DMS53 treated with DMSO at 0.1 percent for 48 hours (cell line): Measurements from ENCODE around the gene MRM2.

Experiments used
- DNase-seq: peaks from one replicate; lab custom pipeline; 2025; ENCODE audit not compliant: unreplicated experiment; lab: John Stamatoyannopoulos, UW

The MRM2 gene

DNA sequence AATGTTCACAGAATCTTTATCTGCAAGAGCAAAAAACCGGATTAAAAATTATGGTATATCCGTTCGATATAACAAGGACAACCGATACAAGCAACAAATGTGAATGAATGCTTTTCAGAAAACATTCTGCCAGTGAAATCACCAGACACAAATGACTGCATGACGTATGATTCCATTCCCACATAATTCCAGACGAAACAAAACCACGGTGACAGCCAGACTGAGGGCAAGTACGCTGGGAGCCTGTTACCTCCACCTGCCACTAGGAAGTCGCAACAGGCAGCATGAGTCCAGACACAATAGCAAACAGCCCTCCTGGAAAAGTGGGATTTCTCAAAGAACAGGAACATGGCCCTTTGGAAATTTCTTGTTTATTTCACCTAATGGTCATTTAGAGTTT, 51.0 kb downstream of the MRM2 start:
- DNase-seq: no peak

DNA sequence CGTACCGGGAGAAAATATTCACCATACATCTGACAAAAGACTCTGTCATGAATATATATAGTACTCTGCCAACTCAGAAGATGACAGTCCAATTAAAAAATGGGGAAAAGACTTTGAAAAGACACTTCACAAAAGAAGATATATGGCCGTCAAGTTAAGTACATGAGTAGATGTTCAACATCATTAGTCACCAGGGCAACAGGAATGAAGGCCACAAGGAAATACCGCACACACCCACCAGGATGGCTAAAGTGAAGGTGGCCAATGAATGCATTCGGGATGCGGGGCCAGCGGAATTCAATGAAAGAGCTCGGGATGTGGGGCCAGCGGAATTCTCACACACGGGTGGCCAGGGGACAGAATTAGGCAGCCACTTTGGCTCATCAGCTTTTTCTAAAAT, 51.5 kb downstream of the MRM2 start:
- DNase-seq: no peak

DNA sequence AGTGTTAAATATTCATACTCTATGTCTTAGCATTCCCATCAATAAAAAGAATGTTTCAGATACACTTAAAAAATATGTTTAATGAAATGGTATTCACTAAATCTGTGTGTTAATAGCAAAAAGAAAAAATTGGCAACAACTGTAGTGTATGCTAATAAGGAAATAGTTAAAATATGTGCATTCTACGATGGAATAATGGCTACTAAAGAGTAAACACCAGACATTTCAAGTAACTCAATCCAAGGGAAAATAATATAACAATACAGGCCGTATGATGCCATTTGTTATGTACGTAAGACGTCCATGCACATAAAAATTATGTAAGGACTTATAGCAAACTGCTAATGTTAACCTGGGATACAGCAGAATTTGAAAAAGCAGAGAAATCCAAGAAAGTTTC, 55.8 kb downstream of the MRM2 start:
- DNase-seq: no peak

DNA sequence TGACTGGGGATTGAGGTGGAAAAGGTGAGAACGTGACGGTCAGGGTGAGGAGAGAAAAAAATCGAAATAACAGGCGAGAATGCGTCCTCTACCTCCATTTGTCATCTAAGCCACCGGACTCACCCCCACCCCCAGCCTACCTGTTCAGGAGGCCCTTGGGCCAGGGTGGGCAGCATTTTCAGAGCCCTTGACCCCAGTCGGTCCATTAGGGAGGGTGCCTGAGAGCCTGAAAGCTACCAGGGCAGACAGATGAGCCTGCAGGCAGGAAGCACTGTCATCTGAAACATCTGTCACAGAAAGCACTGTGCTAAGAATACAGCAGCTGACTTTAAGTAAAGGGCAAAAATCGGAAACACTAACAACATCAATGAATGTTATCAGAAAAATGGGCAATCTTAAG, 56.3 kb downstream of the MRM2 start:
- DNase-seq: no peak
